Adrenal gland (tissue), 12 donors: ENCODE data around the gene ATP6V1A. TPM values are rescaled to one million over a fixed set of nuclear protein-coding genes. Genes with fewer than 3 reads are reported as not detected.

Experiments
- DNase-seq, 7 donors: peaks; one replicate each; pipeline ENCODE4 v3.0.0-alpha.2; 2019 to 2020
- H3K27ac ChIP-seq, 5 donors: fragments of 200-600 bp; sonication (generic) in 4 of 5; 1 replicate in 3 of 5; 2 replicates in 2 of 5; pipeline versions ENCODE4 v1.5.1 to v1.8.0; 2016 to 2020; ENCODE audit warnings: mild to moderate bottlenecking in 1 of 5
- H3K27me3 ChIP-seq: fragments of 200-600 bp; 2 replicates; pipeline ENCODE4 v1.8.0; 2021
- H3K36me3 ChIP-seq, 2 donors: fragments of 200-600 bp; replicated peaks in 1 of 2; 1 replicate in 1 of 2; 2 replicates in 1 of 2; pipeline versions ENCODE4 v1.5.1 to v1.8.0; 2018 to 2022
- H3K4me1 ChIP-seq, 2 donors: fragments of 200-600 bp; replicated peaks in 1 of 2; 1 replicate in 1 of 2; 2 replicates in 1 of 2; pipeline versions ENCODE4 v1.5.1 to v1.8.0; 2018 to 2021
- H3K4me3 ChIP-seq, 4 donors: fragments of 200-600 bp; sonication (generic) in 3 of 4; one replicate each; pipeline ENCODE4 v1.5.1; 2016 to 2018
- H3K9me3 ChIP-seq, 3 donors: fragments of 200-600 bp; sonication (generic) in 1 of 3; replicated peaks in 1 of 3; 1 replicate in 2 of 3; 2 replicates in 1 of 3; pipeline versions ENCODE4 v1.5.1 to v1.8.0; 2016 to 2021
- POLR2A ChIP-seq, 2 donors: fragments of 450-650 bp; IDR thresholded peaks; one replicate each; pipeline ENCODE4 v1.6.1; 2017; ENCODE audit warnings: antibody characterized with exemption in 2 of 2, mild to moderate bottlenecking in 2 of 2, moderate library complexity in 1 of 2
- WGBS, 4 donors: extraction: QIAGEN DNeasy Blood & Tissue Kit in 2 of 4; methylation state at CpG; one replicate each; pipeline versions ENCODE4 v1.1.5 to v1.1.7; 2013 to 2017; 5-methylcytosine and 5-hydroxymethylcytosine counted together
- intact Hi-C, 2 donors: fragments of 100-400 bp; cut with DNase I; formaldehyde crosslinking; loops; one replicate each; pipeline versions ENCODE4 v1.14.1 to v1.15.0; 2022 to 2023
- polyA plus RNA-seq, 3 donors: library from polyadenylated mRNA; stranded (reverse); fragments of 200-250 nt in 2 of 3; fragments of 350-450 nt in 1 of 3; fragmentation: Illumina TruSeq in 1 of 3; extraction: RNeasy Lipid Tissue Mini Kit (QIAGEN cat#74804) in 1 of 3; gene quantifications; one replicate each; pipeline ENCODE4 v1.2.3, GENCODE V29; 2013 to 2014
- total RNA-seq, 9 donors: library from RNA; depleted of rRNA in 4 of 9; stranded (reverse); fragments of >200 nt in 4 of 9; fragments of 120-200 nt in 1 of 9; fragmentation: NEBNext Ultra II Directional in 1 of 9; extraction: Animal tissue kit (Norgen Biotek cat#: 25700) in 1 of 9; gene quantifications; one replicate each; pipeline versions ENCODE4 v1.1.0 to v1.2.4, GENCODE V29; 2013 to 2023
- TF ChIP-seq, protein P1 (sequence below), 6 experiments: fragments of 450-650 bp in 4 of 6; fragments of 200-600 bp in 2 of 6; sonication (generic) in 1 of 6; IDR thresholded peaks; 1 replicate in 5 of 6; 2 replicates in 1 of 6; pipeline versions ENCODE4 v1.5.1 to v1.8.0; 2016 to 2021; ENCODE audit warnings: antibody characterized with exemption in 6 of 6, mild to moderate bottlenecking in 2 of 6, moderate library complexity in 1 of 6
- donor health status: healthy with polysubstance abuse.
- donor health status: Bipolar disorder and iron deficiency.
- donor health status: DM: yes; HTN: yes; CAD: no.
- donor health status: DM: no; HTN: no; CAD: no.
- donor health status: DM: no; HTN: no; CAD: no.
- donor health status: DM: yes; HTN: yes; CAD: no.

Gene ATP6V1A
- total and polyA plus RNA-seq, 12 donors: 14.7 to 165 (median 108) TPM

DNA sequence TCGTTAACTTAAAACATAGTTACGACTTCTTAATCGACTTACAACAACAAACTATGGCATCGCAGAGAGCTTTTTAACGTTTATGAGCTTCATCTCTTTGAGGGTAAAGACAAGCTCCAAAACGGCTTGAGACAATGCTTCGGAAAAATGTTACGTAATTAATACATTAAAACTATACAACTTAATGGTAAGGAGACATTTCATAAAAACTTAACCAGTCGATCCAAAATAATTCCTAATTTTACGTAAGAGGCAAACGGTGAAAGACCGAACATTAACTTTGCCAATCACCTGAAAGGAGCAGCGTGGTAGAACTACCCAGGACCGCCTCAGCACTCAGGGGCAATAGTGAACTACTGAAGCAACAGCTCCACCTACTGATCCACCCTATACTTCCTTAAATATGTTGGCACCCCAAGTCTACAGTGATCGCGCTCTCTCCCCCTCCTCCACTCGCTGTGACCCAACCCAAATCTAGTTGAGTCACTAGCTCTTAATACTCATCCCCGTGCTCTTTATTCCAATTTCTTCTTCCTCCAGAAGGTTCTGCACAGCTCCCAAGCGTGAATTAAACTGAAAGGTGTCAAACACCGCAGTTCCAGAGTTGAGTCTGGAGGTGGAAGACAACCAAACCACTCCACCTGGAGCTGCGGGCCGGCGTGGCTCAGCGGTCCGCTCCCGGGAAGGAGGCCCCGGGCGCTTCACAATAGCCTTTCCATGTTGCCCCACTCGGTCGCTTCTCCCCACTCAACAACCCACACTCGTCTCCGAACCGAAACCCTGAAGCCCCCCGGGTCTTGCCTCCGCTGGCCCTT is 1.7 kb upstream of the ATP6V1A start:
- Histone ChIP-seq H3K4me1 (peaks cover 12 to 63% of the 10 kb centered on the region in 2 donors), H3K27ac (peak overlapping the region; percentile 97 to 100 (median 98)), H3K9me3 (no peaks in the 10 kb centered on the region), H3K36me3 (no peaks in the 10 kb centered on the region), H3K27me3 (no peaks in the 10 kb centered on the region), H3K4me3 (peak overlapping the region; percentile 69 to 92 (median 90))
- 0 to 1% (median 1%) methylated on average over 20 to 35 of the region's 35 CpGs for WGBS, 4 donors
- DNase-seq: peak; percentile 78 to 90 (median 82)
- intact Hi-C loops: no loop called here
- TF ChIP-seq, protein P1, sequence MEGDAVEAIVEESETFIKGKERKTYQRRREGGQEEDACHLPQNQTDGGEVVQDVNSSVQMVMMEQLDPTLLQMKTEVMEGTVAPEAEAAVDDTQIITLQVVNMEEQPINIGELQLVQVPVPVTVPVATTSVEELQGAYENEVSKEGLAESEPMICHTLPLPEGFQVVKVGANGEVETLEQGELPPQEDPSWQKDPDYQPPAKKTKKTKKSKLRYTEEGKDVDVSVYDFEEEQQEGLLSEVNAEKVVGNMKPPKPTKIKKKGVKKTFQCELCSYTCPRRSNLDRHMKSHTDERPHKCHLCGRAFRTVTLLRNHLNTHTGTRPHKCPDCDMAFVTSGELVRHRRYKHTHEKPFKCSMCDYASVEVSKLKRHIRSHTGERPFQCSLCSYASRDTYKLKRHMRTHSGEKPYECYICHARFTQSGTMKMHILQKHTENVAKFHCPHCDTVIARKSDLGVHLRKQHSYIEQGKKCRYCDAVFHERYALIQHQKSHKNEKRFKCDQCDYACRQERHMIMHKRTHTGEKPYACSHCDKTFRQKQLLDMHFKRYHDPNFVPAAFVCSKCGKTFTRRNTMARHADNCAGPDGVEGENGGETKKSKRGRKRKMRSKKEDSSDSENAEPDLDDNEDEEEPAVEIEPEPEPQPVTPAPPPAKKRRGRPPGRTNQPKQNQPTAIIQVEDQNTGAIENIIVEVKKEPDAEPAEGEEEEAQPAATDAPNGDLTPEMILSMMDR (IDR thresholded peaks at IDR 0.05): peak; percentile 13 to 87 (median 60)
- peak in 1 of 2 donors; percentile 62 for TF ChIP-seq POLR2A (IDR thresholded peaks at IDR 0.05)

DNA sequence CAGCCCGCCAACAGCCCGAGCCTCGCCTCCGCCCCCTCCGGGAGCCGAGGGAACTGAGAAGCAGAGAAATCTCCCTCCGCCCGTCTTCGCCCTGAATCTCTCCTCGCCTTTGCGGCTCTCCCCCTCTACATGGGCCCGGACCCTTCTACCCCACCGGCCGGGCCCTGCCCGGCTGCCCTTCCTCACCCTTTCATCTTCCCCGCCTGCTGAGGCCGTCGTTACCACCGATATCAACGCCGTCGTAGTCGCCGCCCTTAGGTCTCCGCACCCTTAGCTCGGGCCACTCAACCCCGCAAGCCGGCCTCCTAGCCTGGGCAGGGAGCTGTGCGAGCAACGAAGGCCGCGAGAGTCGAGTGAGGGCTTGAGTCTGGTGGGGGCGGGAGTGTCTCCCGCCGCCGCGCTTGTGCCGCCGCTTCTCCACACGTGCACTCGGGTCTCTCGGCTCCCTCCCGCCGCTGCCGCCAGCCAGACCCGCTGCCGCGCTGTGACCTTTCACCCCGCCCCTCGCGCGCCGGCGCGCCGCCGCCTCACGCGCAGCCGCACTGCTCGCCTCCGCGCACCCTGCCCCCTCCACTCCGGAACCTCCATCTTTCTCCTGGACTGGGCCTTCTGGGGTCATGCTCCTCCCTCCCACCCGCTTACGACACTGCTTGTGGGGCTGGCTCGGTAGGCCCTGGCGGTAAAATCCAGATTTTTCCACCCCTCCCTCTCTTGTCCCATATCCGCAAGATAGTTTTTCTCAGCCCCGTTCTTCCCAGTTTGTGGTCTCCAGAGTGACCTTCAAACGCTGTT is 883 bp upstream of the ATP6V1A start, which contains the start of gene NAA50:
Gene NAA50, minus strand, starts transcription at position 494 of the 792 bp plus-strand sequence. Its CDS starts 300 bp downstream, at position 194.
- H3K27me3 ChIP-seq: no peaks in the 10 kb centered on the region
- H3K4me1 ChIP-seq: peaks cover 12 to 61% of the 10 kb centered on the region in 2 donors
- peak; percentile 64 to 89 for TF ChIP-seq POLR2A (IDR thresholded peaks at IDR 0.05)
- TF ChIP-seq, protein P1 (IDR thresholded peaks at IDR 0.05): peak in 4 of 6 experiments; percentile 11 to 41 (median 19)
- WGBS, 4 donors: 0 to 1% (median 1%) methylated on average over 26 to 72 of the region's 72 CpGs
- H3K27ac ChIP-seq: peak within 1 kb of the TSS; percentile 97 to 100 (median 98)
- intact Hi-C loops: no loop called here
- peak within 1 kb of the TSS; percentile 69 to 96 (median 91) for H3K4me3 ChIP-seq
- peak; percentile 94 to 98 (median 96) for DNase-seq
- no peaks in the 10 kb centered on the region for H3K9me3 ChIP-seq
- H3K36me3 ChIP-seq: no peaks in the 10 kb centered on the region

DNA sequence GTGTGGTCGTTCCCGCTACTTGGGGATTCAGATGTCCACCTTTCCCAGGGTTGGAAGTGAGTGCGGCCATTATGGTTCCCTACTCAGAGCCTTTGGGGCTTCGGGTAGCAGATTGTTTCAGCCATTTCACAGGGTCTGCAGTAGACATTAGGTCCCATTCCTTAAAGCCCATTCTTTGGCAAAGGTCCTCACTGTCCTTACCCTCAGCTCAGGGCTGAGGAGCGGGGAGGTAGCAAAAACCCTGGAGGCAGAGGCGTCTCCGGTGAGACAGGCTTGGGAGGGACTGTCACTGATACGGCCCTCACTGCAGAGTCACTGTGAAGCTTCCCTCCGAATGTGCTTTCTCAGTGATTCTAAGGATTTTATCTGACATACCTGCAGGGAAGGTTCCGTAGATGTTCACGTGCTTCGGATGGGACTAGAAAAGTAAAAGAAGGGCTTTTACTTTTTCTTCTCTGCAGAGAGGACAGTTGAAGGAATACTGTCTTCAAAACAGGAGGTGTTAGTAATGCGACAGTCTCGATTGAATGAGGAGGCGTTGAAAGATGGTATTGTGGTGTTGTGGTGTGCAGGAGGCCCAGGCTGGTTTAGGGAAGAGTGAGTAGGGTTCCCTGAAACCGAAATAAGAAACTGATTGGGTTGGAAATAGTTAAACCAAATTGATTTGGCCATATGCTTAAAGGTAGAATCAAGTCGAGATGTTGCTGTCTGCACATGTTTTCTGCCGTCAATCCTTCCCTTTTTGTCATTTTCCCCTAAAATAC is 630 bp downstream of the ATP6V1A start:
- 2 to 3% (median 2%) methylated on average over 18 of the region's 18 CpGs for WGBS, 4 donors
- TF ChIP-seq, protein P1 (IDR thresholded peaks at IDR 0.05): no peak
- no peak for TF ChIP-seq POLR2A (IDR thresholded peaks at IDR 0.05)
- Histone ChIP-seq H3K4me3 (peak overlapping the region; percentile 69 to 96 (median 82)), H3K27ac (peak overlapping the region; percentile 79 to 100 (median 98)), H3K36me3 (no peaks in the 10 kb centered on the region), H3K4me1 (peaks cover 12 to 63% of the 10 kb centered on the region in 2 donors), H3K9me3 (no peaks in the 10 kb centered on the region), H3K27me3 (no peaks in the 10 kb centered on the region)
- DNase-seq: peak in 5 of 7 donors; percentile 27 to 43 (median 34)
- intact Hi-C loops: no loop called here
